Activated T-helper 1 cell treated with anti-CD3 and anti-CD28 coated beads, Interleukin-12 subunit alpha, Interleukin-12 subunit beta, Interleukin-2, Interleukin-4 antibody, amounts not matched to agents 30 ng/mL and 10 ng/mL and 1 ng/mL, durations not matched to agents 14 hours and 24 hours and 36 hours (primary cell): ENCODE results near the gene P2RY6. TPM values are rescaled to one million over a fixed set of nuclear protein-coding genes. Genes with fewer than 3 reads are reported as not detected.

ENCODE experiments used
- DNase-seq: peaks from one replicate; pipeline ENCODE4 v3.0.0; 2021; ENCODE audit warnings: low spot score
- H3K27ac Mint-ChIP-seq: one replicate; pipeline ENCODE4 v1.8.0; 2021; ENCODE audit warnings: mild to moderate bottlenecking, mixed read lengths
- H3K27me3 Mint-ChIP-seq: one replicate; pipeline ENCODE4 v1.8.0; 2022; ENCODE audit warnings: mild to moderate bottlenecking, moderate library complexity, mixed read lengths; ENCODE audit not compliant: insufficient read depth
- H3K36me3 Mint-ChIP-seq: one replicate; pipeline ENCODE4 v1.8.0; 2021; ENCODE audit warnings: low read depth, mixed read lengths
- H3K4me1 Mint-ChIP-seq: one replicate; pipeline ENCODE4 v1.8.0; 2021; ENCODE audit warnings: low read depth, mixed read lengths
- H3K4me3 Mint-ChIP-seq: one replicate; pipeline ENCODE4 v1.8.0; 2021; ENCODE audit warnings: mild to moderate bottlenecking, moderate library complexity, mixed read lengths
- H3K9me3 Mint-ChIP-seq: one replicate; pipeline ENCODE4 v1.8.0; 2021; ENCODE audit warnings: mixed read lengths
- intact Hi-C: fragments of 100-400 bp; cut with micrococcal nuclease; formaldehyde crosslinking; loops from one replicate; pipeline ENCODE4 v1.15.1; 2024
- total RNA-seq: library from RNA; stranded (reverse); gene quantifications from 2 replicates; pipeline ENCODE4 v1.2.3, GENCODE V29; 2022

Gene P2RY6
- total RNA-seq, 1 donor from 2014 or later: not detected

- Mint-ChIP-seq H3K9me3 (no peaks in the 10 kb centered on the region), H3K27me3 (peaks cover 39% of the 10 kb centered on the region), H3K4me1 (peaks cover 12% of the 10 kb centered on the region), H3K27ac (no peak overlapping the region), H3K36me3 (no peaks in the 10 kb centered on the region), H3K4me3 (peak overlapping the region; percentile 87)
- peak; percentile 78 for DNase-seq
- intact Hi-C loops: loop anchor here (1.0 to 5.0 kb wide), 5 partner anchors 28 to 1090 kb away; partner anchors contain the start of gene PGM2L1
Observed at GRCh38 chr11:73307323-73308002, 35.3 kb downstream of the P2RY6 start.

GRCh38 chr11:73308003-73308960 is 36.1 kb downstream of the P2RY6 start, which contains the start of gene ARHGEF17:
Gene ARHGEF17 (plus strand): TSS chr11:73308276. CDS start chr11:73308639, 363 bp downstream.
- peaks cover 36% of the 10 kb centered on the region for H3K27me3 Mint-ChIP-seq
- no peak within 1 kb of the TSS for H3K27ac Mint-ChIP-seq
- intact Hi-C loops: loop anchor here (1.0 to 5.0 kb wide), 2 partner anchors 43 to 1089 kb away; partner anchors contain the start of gene PGM2L1
- no peaks in the 10 kb centered on the region for H3K9me3 Mint-ChIP-seq
- peak; percentile 19 for DNase-seq
- H3K4me1 Mint-ChIP-seq: peaks cover 12% of the 10 kb centered on the region
- no peaks in the 10 kb centered on the region for H3K36me3 Mint-ChIP-seq
- H3K4me3 Mint-ChIP-seq: peak within 1 kb of the TSS; percentile 87

GRCh38 chr11:73308961-73309919 is 37.1 kb downstream of the P2RY6 start:
- DNase-seq: no peak
- H3K36me3 Mint-ChIP-seq: no peaks in the 10 kb centered on the region
- H3K9me3 Mint-ChIP-seq: no peaks in the 10 kb centered on the region
- H3K4me1 Mint-ChIP-seq: peaks cover 21% of the 10 kb centered on the region
- peaks cover 35% of the 10 kb centered on the region for H3K27me3 Mint-ChIP-seq
- H3K27ac Mint-ChIP-seq: no peak overlapping the region
- intact Hi-C loops: loop anchor here (1.0 to 5.0 kb wide), 2 partner anchors 42 to 1088 kb away; partner anchors contain the start of gene PGM2L1
- peak overlapping the region; percentile 19 for H3K4me3 Mint-ChIP-seq

- intact Hi-C loops: no loop called here
- DNase-seq: no peak
- H3K27ac Mint-ChIP-seq: no peak overlapping the region
- H3K27me3 Mint-ChIP-seq: peaks cover 30% of the 10 kb centered on the region
- no peaks in the 10 kb centered on the region for H3K36me3 Mint-ChIP-seq
- no peaks in the 10 kb centered on the region for H3K9me3 Mint-ChIP-seq
- peaks cover 25% of the 10 kb centered on the region for H3K4me1 Mint-ChIP-seq
- no peak overlapping the region for H3K4me3 Mint-ChIP-seq
Observed at GRCh38 chr11:73310076-73310475, 37.9 kb downstream of the P2RY6 start.

- H3K27me3 Mint-ChIP-seq: peaks cover 24% of the 10 kb centered on the region
Observed at GRCh38 chr11:73310661-73311393, 38.7 kb downstream of the P2RY6 start.

GRCh38 chr11:73311394-73311869 is 39.3 kb downstream of the P2RY6 start:
- no peak overlapping the region for H3K4me3 Mint-ChIP-seq
- peaks cover 18% of the 10 kb centered on the region for H3K27me3 Mint-ChIP-seq
- H3K36me3 Mint-ChIP-seq: no peaks in the 10 kb centered on the region
- no peaks in the 10 kb centered on the region for H3K9me3 Mint-ChIP-seq
- intact Hi-C loops: no loop called here
- no peak for DNase-seq
- H3K27ac Mint-ChIP-seq: no peak overlapping the region
- peaks cover 24% of the 10 kb centered on the region for H3K4me1 Mint-ChIP-seq

More at GRCh38 chr11:73310661-73311393, 38.7 kb downstream of the P2RY6 start:
- H3K9me3 Mint-ChIP-seq: no peaks in the 10 kb centered on the region
- intact Hi-C loops: no loop called here
- no peak overlapping the region for H3K4me3 Mint-ChIP-seq
- no peak overlapping the region for H3K27ac Mint-ChIP-seq
- no peaks in the 10 kb centered on the region for H3K36me3 Mint-ChIP-seq
- no peak for DNase-seq
- H3K4me1 Mint-ChIP-seq: peaks cover 25% of the 10 kb centered on the region

- peaks cover 13% of the 10 kb centered on the region for H3K27me3 Mint-ChIP-seq
- intact Hi-C loops: no loop called here
- H3K4me1 Mint-ChIP-seq: peaks cover 18% of the 10 kb centered on the region
- no peaks in the 10 kb centered on the region for H3K9me3 Mint-ChIP-seq
- H3K36me3 Mint-ChIP-seq: no peaks in the 10 kb centered on the region
- no peak for DNase-seq
- H3K4me3 Mint-ChIP-seq: no peak overlapping the region
- no peak overlapping the region for H3K27ac Mint-ChIP-seq
Observed at GRCh38 chr11:73312036-73312435, 39.9 kb downstream of the P2RY6 start.

- Mint-ChIP-seq H3K4me3 (no peak overlapping the region), H3K27ac (no peak overlapping the region), H3K9me3 (no peaks in the 10 kb centered on the region), H3K27me3 (peaks cover 9% of the 10 kb centered on the region), H3K36me3 (no peaks in the 10 kb centered on the region), H3K4me1 (peaks cover 13% of the 10 kb centered on the region)
- no peak for DNase-seq
- intact Hi-C loops: no loop called here
Observed at GRCh38 chr11:73312851-73313327, 40.8 kb downstream of the P2RY6 start.

- Mint-ChIP-seq H3K36me3 (no peaks in the 10 kb centered on the region), H3K27ac (no peak overlapping the region), H3K4me3 (no peak overlapping the region), H3K27me3 (peaks cover 9% of the 10 kb centered on the region), H3K4me1 (peaks cover 13% of the 10 kb centered on the region), H3K9me3 (no peaks in the 10 kb centered on the region)
- intact Hi-C loops: no loop called here
- DNase-seq: no peak
Observed at GRCh38 chr11:73313652-73314051, 41.5 kb downstream of the P2RY6 start.

GRCh38 chr11:73314117-73314961 is 42.2 kb downstream of the P2RY6 start:
- Mint-ChIP-seq H3K36me3 (no peaks in the 10 kb centered on the region), H3K4me3 (no peak overlapping the region), H3K27ac (no peak overlapping the region), H3K9me3 (no peaks in the 10 kb centered on the region), H3K4me1 (peaks cover 13% of the 10 kb centered on the region), H3K27me3 (peaks cover 9% of the 10 kb centered on the region)
- intact Hi-C loops: no loop called here
- no peak for DNase-seq
